ENCODE measurements around the gene PLPP7. TPM values are rescaled to one million over a fixed set of nuclear protein-coding genes. Genes with fewer than 3 reads are reported as not detected.
"Not testable (repeated sequence)": the region's sequence is repeated elsewhere in the genome, so short reads cannot be mapped to it uniquely, and the experiment has no call there.

The PLPP7 gene
- polyA plus RNA-seq, 2 of the 4 experiments (the other 2 are of a cell fraction): 0.08 TPM; not detected in 1

DNA sequence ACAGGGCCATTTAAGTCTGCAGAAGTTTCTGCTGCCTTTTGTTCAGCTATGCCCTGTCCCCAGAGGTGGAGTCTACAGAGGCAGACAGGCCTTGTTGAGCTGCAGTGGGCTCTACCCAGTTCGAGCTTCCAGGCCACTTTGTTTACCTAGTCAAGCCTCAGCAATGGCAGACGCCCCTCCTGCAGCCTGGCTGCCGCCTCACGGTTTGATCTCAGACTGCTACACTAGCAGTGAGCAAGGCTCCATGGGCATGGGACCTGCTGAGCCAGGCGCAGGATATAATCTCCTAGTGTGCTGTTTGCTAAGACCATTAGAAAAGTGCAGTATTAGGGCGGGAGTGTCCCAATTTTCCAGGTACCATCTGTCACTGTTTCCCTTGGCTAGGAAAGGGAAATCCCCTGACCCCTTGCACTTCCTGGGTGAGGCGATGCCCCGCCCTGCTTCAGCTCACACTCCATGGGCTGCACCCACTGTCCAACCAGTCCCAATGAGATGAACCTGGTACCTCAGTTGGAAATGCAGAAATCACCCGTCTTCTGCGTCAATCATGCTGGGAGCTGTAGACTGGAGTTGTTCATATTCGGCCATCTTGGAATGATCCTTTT is 55.5 kb downstream of the PLPP7 start:
- H3K4me3 ChIP-seq; H3K27ac ChIP-seq; ATAC-seq; H3K9me3 ChIP-seq; FAIRE-seq; H3K4me1 ChIP-seq; H3K4me2 ChIP-seq; DNase-seq (ENCODE audit: low read depth in 1 of 2, low spot score in 1 of 2); POLR2A ChIA-PET: not testable (repeated sequence)
- WGBS (ENCODE audit: missing lambda C conversion rate): 73% methylated on average over 8 of the region's 11 CpGs
- CTCF ChIA-PET: interaction anchor here (0.6 to 1.5 kb wide), 3 partner anchors 9 to 213 kb away, joined by 4 to 8 read pairs (median 7); no protein-coding TSS in a partner anchor

DNA sequence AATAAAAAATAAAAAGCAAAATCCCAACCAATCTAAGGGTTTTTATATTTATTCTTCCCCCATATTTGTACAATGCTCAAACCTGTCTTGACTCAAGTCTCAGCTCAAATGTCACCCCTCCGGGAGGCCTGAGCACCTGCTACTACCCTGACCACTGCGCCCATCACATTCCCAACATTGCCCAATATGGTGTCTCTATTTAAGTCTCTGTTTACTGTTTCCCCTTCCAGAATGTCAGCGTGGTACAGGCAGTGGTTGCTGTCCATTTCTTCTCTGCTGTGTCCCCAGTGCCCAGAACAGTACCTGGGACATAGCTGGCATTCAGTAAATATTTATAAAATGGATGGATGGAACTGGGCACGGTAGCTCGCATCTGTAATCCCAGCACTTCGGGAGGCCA is 57.0 kb downstream of the PLPP7 start:
- no peak for FAIRE-seq
- CTCF ChIA-PET: interaction anchor here (0.9 to 2.0 kb wide), 4 partner anchors 10 to 166 kb away, joined by 3 to 14 read pairs (median 4); no protein-coding TSS in a partner anchor

GRCh38 chr9:131347376-131348020 is 58.0 kb downstream of the PLPP7 start:
- no peak overlapping the region for H3K4me2 ChIP-seq
- CTCF ChIA-PET: interaction anchor here (0.9 to 3.2 kb wide), 5 partner anchors 11 to 130 kb away, joined by 3 to 45 read pairs (median 5); no protein-coding TSS in a partner anchor

More for the DNA sequence above, 57.0 kb downstream of the PLPP7 start:
- no peak overlapping the region for H3K4me2 ChIP-seq
- ATAC-seq (no peak), DNase-seq (ENCODE audit: low read depth in 1 of 2, low spot score in 1 of 2) (no peak)
- TF ChIP-seq ESRRA (IDR thresholded peaks at IDR 0.05; ENCODE audit: borderline replicate concordance, low read length): no peak
- TF ChIP-seq EHMT2 (IDR thresholded peaks at IDR 0.05; ENCODE audit: low read depth): no peak
- no peak for TF ChIP-seq E2F6 (IDR thresholded peaks at IDR 0.05; ENCODE audit: borderline replicate concordance, low read depth)
- TF ChIP-seq CHD4 (IDR thresholded peaks at IDR 0.05; ENCODE audit: borderline replicate concordance): no peak
- no peak for TF ChIP-seq POLR2A (IDR thresholded peaks at IDR 0.05; ENCODE audit: low read length)
- TF ChIP-seq, protein P1, sequence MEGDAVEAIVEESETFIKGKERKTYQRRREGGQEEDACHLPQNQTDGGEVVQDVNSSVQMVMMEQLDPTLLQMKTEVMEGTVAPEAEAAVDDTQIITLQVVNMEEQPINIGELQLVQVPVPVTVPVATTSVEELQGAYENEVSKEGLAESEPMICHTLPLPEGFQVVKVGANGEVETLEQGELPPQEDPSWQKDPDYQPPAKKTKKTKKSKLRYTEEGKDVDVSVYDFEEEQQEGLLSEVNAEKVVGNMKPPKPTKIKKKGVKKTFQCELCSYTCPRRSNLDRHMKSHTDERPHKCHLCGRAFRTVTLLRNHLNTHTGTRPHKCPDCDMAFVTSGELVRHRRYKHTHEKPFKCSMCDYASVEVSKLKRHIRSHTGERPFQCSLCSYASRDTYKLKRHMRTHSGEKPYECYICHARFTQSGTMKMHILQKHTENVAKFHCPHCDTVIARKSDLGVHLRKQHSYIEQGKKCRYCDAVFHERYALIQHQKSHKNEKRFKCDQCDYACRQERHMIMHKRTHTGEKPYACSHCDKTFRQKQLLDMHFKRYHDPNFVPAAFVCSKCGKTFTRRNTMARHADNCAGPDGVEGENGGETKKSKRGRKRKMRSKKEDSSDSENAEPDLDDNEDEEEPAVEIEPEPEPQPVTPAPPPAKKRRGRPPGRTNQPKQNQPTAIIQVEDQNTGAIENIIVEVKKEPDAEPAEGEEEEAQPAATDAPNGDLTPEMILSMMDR (IDR thresholded peaks at IDR 0.05): no peak
- no peak for TF ChIP-seq MAZ (IDR thresholded peaks at IDR 0.05; ENCODE audit: borderline replicate concordance, low read depth, low read length)
- no peak for TF ChIP-seq KDM5A (IDR thresholded peaks at IDR 0.05)
- TF ChIP-seq FOSL2 (IDR thresholded peaks at IDR 0.05): no peak
- no peak for TF ChIP-seq FOSL2 (CRISPR knock-in tag; IDR thresholded peaks at IDR 0.05)
- H3K27ac ChIP-seq: no peak overlapping the region
- WGBS (ENCODE audit: missing lambda C conversion rate): 66% methylated on average over 6 of the region's 6 CpGs
- no peaks in the 10 kb centered on the region for H3K9me3 ChIP-seq
- POLR2A ChIA-PET: no interaction called here
- 0 out of 3 replicates have a peak, but pooled peaks cover 3% of the 10 kb centered on the region for H3K4me1 ChIP-seq
- no peak overlapping the region for H3K4me3 ChIP-seq

More at GRCh38 chr9:131347376-131348020, 58.0 kb downstream of the PLPP7 start:
- WGBS (ENCODE audit: missing lambda C conversion rate): 76% methylated on average over 19 of the region's 19 CpGs
- H3K4me1 ChIP-seq: 0 out of 3 replicates have a peak, but pooled peaks cover 3% of the 10 kb centered on the region
- no peak for DNase-seq (ENCODE audit: low read depth in 1 of 2, low spot score in 1 of 2)
- POLR2A ChIA-PET: no interaction called here
- FAIRE-seq: no peak
- no peak overlapping the region for H3K4me3 ChIP-seq
- no peak for ATAC-seq
- no peak for TF ChIP-seq ELK1 (IDR thresholded peaks at IDR 0.05; ENCODE audit: low read depth, low read length)
- TF ChIP-seq MAFK (IDR thresholded peaks at IDR 0.05; ENCODE audit: partially characterized antibody): peak; percentile 97
- no peak overlapping the region for H3K27ac ChIP-seq
- no peaks in the 10 kb centered on the region for H3K9me3 ChIP-seq

All from A549 (cell line).